GM18511 (cell line): ENCODE data around the gene MYOC.

ENCODE experiments used
- ATAC-seq: cut with Tn5 transposase; IDR thresholded peaks from one replicate; pipeline ENCODE4 v1.9.1; 2021; ENCODE audit warnings: mild to moderate bottlenecking, moderate library complexity; ENCODE audit not compliant: unreplicated experiment

The MYOC gene

DNA sequence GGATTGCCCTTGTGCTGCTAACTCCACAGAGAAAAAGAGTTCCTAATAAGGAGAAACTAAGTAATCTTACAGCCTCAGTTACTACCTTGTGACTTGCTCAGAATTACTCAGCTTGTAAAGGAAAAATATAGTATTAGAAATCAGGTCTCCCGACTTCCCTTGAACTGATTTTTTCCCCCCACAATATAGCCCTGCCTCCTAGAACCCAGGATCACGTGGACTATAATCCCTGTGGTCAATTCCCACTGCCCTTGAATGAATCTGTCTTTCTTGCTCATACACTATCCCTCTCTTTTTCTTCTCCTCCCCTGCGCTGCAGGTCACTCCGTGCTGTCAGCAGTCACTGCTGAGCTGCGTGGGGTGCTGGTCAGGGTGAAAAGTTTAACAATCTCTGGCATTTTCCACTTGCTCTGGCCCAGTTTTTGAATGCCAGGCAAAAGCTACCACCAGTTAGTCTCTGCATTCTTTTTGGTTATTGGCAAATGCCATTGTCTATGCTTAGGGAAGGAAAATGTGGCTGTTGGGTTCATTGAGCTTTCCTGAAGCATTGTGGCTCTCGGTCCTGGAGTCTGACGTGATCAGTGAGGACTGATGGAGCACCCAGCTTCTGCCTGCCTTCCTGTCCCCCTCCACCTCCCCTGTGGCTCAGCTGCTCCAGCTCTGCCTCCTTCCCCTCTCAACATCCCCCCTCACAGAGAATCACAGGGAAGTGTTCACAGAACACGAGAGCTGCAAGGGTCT is 1.9 kb upstream of the MYOC start:
- ATAC-seq = no peak

DNA sequence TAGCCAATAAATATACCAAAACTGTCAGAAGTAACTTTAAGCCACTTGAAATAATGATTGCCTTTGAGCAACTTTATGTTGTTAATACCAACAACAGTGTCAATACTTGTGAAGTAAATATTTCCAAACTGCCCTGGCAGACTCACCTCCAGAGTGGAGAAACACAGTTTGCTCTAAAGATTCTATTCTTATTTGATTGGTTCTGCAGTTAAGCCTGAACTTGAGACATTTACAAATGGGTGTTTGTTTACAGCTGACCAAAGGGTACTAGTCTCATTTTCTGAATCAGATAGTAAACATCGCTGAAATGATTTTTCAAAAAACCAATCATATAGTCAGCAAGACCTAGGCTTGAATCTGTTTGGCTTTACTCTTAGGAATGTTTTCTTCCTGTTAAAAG is 1.3 kb upstream of the MYOC start:
- ATAC-seq = no peak

DNA sequence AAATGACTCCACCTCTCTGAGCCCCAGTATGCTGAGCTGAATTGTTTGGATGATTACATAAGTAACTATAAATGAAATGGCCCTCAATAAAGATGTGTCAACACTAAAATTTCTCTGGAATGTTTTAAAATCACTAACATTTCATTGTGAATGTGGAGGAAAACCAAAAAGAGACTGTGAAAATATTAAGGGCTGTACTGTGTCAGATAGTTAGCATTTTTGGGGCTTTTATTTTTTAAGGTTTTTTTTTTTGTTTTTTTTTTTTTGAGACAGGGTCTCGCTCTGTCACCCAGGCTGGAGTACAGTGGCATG is 6.3 kb downstream of the MYOC start:
- no peak for ATAC-seq

DNA sequence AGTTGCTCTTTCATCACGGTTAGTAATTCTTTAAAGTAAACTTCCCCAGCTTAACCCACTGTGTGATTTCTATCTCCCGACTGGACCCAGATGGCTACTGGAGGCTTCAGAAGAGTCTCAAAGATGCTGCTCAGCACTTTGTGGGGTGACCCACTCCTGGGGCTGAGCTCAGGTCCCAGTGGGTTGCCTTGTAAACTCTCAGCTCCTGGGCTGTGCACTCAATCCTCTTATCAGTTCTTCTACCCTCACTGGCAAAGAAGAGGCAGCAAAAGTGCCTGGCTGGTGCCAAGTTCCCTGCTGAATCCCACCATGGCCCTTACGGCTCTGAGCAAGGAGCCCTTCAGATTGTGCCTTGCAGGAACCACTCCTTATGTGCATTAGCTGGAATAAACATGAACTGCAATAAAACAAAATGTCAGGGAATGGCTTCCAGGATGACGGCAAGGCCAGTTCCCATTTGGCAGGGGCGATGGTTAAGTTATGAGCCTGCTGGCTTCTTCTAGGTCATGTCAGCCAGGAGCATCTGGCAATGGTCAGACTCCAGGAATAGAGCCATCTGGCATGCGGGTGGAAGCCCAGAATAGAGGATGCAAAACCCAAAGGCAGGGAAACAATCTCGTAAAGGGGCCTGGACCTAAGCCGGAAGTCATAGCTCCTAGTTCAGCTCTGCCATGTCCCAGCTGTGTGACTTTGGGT is 6.8 kb downstream of the MYOC start:
- ATAC-seq = peak; percentile 15

DNA sequence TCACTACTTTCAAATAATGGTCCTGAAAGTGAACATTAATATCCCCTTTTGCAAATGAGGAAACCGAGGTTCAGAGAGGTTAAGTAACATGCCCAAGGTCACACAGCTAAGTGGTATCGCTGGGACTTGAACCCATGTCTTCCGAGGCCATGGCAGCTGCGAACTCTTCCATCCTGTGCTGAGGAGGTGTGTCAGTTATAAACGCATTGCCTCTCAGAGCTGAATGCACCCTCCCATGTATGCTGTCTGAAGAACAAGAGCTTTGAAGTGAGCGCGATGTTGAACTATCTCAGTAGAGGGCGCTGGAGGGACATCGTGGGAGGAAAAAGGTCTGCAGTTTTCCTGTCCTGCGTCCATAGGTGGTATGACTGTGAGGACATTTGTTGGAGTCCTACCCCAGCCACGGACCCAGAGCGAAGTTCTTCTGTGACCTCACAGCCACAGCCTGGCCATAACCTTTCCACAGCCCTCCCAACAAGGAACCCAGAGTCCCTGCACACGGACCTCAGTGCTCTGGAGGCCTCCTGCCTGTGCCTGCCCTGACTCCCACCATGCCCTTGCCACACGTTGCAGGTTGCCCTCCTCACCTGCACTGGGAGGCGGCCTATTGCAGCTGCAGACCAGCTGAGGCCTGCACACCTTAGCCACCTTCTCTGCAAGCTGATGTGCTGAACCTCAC is 7.5 kb downstream of the MYOC start:
- peak; percentile 83 for ATAC-seq

DNA sequence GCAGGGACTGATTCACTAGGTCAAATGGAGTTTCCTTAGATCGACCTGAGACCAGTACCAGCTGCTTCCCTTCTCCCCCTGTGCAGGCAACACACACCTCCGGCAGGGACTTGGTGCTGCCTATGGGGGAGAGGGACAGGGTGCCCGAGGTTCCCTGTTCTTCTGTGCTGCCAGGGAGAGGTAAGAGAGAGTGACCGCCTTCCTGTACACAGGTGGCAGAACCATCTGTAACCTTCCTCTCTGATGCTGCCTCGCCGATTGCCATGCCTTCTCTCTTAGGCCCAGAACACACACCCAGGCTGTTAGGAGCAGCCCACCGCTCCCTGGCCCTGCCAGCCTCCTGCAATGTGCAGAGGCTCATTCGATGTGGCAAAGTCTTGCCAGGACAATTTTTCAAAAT is 9.3 kb downstream of the MYOC start:
- ATAC-seq = no peak

DNA sequence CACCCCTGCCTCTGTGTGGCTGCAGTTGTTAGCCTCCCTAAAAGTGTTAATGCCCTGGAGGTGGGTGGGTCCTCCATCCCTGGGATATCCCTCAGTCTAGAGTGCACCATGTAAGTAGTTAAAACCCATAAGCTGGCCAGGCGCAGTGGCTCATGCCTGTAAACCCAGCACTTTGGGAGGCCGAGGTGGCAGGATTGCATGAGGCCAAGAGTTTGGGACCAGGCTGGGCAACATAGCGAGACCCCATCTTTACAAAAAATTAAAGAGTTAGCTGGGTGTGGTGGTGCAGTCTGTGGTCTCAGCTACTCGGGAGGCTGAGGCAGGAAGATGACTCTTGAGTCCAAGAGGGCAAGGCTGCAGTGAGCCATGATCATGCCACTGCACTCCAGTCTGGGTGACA is 10.3 kb downstream of the MYOC start:
- no peak for ATAC-seq

DNA sequence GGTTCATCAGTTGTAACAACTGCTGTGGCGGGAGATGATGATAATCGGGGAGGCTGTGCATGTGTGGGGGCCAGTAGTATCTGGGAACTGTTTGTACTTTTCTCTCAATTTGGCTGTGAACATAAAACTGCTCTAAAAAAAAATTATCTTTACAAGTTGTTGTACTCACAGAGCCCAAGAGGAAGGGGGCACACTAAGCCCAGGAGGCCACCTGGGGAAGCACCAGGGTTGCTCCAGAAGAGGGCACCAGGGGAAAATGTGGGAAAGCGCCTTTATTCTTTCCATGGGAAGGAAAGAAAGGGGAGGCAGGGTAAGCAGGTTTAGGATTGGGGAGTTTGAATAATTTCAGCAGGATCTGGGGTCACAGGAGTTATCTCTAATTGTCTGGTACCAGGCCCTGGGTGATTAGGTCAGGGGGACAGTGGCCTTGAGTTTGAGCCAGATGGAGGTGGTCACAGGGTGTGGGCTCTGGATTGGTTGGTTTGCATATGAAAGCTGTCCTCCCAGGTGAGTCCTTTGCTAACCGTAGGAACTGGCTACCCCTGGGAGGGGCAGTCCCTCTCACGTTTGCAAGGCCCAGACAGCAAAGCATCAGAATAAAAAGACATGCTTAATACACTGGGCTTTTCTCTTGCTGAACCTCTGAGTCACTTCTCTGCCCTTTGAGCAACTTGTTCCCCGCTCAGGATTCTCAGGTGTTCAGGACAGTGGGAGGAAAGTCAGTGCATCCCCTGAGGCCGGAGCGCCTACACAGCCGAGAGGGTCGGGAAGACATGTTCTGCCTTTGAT is 11.2 kb downstream of the MYOC start:
- no peak for ATAC-seq

DNA sequence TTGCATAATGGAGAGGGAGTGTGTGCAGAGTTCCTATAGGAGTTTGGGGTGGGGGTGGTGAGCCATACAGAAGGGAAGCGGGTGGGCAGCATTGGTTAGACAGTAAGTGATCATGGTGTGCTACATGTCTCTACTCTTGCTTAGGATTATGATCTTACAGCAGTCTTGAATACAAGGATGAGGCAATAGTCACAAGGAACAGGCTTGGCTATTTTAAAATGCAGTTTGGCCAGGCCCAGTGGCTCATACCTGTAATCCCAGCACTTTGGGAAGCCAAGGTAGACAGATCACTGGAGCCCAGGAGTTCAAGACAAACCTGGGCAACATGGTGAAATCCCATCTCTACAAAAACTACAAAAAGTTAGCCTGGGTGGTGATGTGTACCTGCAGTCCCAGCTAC is 12.3 kb downstream of the MYOC start:
- no peak for ATAC-seq

DNA sequence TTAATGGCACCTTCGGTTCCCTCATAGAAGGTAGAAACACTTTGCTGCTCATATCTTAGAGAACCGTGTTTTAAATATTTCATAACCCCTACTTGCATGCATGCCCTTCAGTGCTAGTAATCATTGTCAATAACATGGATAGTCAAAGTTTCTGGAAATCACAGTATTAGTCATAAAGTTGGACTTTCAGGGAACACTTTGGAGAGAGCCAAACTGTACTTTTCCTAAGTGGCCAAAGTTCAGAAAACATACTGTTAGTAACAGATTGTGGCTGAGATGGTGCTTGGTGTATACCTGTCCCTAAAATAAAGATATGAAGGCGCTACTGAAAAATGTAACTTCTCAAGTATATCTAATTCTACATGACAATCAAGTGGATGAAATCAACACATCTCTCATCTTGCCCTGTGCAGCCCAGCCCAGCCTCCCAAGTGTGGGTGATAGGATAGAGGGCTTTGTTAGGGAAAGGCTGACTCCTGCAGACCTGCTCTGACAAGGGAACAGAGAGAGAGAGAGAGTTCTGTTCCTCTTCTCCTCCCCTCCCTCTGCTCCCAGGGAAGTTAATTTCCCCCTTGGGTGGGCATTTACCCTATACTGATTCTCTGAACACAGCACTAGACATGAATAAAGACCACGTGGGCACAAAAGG is 14.4 kb downstream of the MYOC start:
- ATAC-seq = no peak

DNA sequence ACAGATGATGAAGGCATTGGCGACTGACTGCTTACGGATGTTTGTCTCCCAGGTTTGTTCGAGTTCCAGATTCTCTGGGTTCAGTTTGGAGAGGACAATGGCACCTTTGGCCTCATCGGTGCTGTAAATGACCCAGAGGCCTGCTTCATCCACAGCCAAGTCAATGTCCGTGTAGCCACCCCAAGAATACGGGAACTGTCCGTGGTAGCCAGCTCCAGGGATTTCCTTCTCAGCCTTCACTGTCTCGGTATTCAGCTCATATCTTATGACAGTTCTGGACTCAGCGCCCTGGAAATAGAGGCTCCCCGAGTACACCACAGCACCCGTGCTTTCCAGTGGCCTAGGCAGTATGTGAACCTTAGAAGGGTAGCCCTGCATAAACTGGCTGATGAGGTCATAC is 16.3 kb downstream of the MYOC start:
- no peak for ATAC-seq

DNA sequence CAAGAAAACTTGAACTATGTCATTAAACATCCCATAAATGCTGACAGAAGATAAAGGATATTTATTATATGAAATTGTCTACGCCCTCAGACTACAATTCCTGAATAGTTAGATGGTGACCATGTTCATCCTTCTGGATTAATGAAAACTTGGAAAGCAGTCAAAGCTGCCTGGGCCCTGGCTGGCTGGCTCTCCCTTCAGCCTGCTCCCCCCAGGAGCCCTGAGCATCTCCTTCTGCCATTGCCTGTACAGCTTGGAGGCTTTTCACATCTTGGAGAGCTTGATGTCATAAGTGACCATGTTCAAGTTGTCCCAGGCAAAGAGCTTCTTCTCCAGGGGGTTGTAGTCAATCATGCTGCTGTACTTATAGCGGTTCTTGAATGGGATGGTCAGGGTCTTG is 16.8 kb downstream of the MYOC start:
- ATAC-seq = no peak

DNA sequence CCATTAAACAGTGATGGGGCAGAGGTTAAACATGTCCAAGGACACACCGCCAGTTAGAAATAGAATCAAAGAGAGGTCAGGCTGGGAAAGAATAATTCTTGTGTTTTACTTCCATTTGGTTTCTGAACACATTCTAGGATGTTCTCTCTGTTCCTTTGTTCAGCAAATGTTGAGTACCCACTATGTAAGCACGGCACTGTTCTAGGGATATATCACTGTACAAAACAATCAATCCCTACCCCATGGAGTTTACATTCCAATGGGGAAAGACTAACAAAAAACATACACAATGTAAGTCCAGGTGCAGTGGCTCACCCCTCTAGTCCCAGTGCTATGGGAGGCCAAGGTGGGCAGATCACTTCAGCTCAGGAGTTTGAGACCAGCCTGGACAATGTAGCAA is 24.3 kb downstream of the MYOC start:
- no peak for ATAC-seq

DNA sequence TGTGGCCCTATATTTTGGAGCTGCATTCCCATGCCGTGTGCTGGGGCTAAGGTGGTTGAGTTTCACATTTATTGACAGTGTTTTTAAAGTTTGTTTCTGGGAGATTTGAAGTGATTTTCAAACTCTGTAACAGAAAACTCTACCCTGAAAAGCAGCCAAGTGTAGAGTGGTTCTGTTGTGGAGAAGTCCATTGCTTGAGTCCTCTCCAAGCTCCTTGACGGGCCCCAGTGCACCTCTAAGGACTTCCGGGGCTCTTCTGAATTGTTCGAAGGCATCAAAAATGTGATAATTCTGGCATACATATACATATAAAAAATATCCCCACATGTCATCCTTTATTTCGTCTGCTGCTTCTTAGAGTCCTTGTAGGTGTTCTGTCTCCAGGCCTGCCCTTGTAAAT is 25.5 kb downstream of the MYOC start:
- no peak for ATAC-seq

DNA sequence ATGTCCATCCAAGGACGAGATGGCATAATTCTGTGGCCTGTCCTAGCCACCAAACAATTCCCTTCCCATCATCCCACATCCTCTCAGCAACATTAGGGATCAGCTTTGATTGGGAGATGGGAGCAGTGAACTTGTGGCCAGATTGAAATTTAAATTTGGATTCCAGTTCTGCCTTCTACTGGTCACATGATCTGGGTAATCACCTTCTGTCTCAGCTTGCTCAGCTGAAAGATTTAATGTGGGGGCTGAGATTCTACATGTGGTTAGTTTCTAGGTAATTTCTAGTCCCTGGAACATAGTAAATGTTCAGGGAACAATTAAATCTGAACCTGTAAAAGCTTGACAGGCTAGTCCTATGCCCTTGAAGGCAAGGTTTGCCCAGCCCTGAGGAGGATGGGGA is 27.3 kb downstream of the MYOC start:
- no peak for ATAC-seq

DNA sequence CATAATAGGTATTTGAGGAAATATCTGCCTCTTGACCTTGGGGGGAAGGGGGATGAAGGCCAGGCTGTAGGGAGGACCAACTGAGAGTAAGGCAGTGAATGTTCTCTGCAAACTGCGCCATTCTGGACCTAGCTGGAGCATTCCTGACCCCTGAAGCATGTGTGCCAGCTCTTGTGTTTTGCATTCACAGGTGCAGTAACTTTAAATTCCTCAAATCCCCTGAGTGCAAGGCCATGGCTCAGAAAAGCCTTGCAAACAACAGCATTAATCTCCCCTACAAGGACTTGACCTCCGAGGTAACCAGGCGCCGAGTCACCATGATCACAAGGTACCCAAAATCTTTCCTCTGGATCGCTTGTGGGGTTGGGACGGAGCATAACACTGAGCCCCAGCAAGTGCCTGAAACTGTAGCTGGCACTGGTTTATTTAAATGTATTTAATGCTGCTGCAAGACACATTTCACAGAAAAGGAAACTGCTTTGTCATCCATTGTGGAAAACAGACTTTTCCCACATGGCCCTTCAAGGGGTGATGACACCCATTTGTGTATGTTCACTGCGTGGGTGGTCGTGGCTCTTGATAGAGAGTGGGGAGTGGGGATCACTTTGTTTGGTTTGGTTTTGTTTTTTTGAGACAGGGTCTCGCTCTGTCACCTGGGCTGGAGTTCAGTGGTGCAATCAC is 28.7 kb downstream of the MYOC start:
- ATAC-seq = no peak

DNA sequence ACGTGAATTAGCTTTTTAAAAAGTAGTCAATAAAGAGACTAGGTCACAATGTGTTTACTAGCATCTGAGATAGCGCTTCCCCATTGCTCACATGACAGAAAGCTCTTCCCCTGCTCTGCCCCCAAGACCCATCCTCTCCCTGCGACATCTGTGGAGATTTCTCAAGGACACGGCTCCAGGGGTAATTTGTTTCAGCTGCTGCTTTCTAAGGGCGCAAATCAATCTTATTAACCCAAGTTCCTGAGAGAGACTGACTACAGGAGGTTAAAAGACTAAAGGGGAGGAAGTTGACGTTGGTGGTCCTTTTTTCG is 30.4 kb downstream of the MYOC start, which contains the start of gene MYOCOS:
Gene MYOCOS (plus strand): TSS at position 92 of the 311 bp plus-strand sequence. CDS start 1,641 bp downstream, outside the sequence.
- no peak for ATAC-seq

DNA sequence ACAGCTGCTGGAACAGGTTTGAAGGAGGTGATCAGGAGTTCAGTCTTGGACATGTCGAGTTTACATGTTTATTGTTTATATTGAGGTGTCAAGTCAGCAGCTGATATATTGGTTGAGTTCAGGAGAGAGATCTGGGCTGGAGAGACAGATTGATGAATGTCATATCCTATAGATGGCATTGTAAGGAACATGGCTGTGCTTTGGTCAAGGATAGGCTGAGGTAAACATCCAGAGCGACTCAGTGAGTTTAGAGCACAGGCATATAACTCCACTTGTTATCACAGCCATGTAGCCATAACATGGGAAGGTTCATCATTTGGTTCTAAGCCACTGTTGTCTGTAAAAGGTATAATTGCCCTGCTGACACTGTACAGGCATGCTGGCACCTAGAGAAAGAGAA is 35.9 kb downstream of the MYOC start:
- ATAC-seq = no peak

DNA sequence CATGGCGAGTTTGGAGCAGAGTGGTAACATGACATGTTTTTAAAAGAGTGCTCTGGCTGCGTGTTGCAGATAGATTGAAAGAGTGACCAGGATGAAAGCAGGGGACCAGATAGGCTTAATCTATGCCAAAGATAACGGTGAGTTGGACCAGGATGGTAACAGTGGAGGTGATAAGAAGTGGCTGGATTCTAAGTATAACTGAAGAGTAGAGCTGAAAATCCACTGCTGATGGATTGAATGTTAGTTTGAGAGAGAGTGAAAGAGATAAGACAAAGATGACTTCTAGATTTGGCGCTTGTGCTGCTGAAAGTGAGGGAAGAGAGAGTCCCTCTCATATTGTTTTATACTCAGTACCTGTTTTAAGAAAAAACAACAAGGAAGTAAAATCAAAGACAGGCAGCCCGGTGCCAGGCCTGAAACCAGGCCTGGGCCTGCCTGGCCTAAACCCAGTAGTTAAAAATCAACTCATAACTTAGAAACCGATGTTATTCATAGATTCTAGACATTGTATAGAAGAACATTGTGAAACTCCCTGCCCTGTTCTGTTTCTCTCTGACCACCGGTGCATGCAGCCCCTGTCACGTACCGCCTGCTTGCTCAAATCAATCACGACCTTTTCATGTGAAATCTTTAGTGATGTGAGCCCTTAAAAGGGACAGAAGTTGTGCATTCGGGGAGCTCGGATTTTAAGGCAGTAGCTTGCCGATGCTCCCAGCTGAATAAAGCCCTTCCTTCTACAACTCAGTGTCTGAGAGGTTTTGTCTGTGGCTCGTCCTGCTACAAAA is 37.2 kb downstream of the MYOC start:
- ATAC-seq = peak; percentile 32

DNA sequence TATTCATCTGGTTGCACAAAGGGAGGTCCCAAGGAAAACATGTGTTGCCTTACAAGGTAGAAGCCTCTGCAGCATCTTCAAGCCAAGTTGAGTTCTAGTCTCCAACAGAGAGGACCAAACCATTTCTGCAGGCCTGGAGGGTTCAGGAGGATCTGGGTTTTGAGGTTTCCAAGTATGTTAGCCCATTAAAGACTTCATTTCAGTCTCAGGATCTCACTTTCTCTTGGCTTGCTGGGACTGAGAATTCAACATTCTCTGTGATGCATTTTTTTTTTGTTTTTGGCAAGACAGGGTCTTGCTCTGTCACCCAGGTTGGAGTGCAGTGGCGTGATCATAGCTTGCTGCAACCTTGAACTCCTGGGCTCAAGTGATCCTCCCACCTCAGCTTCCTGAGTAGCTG is 39.2 kb downstream of the MYOC start:
- ATAC-seq = no peak
